Measurements from ENCODE around the gene SPATA12. TPM values are rescaled to one million over a fixed set of nuclear protein-coding genes. Genes with fewer than 3 reads are reported as not detected.

Gene SPATA12
- total RNA-seq, 1 experiment from 2014 or later = 0.10 TPM

DNA sequence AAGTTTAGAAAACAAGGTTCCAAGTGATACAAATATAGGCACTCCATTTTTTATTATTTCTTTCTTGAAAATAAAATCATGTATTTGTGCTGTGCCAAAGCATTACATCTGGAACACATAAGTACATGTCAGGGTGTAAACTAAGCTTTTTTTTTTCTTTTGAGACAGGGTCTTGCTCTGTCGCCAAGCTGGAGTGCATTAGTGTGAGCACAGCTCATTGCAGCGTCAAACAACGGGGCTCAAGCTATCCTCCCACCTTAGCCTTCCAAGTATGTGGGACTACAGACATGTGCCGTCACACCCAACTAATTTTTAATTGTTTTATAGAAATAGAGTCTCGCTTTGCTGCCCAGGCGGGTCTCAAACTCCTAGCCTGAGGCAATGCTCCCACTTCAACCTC is 9.0 kb downstream of the SPATA12 start:
- no peaks in the 10 kb centered on the region for H3K27me3 ChIP-seq (ENCODE audit: control insufficient read depth, insufficient read depth, low read length)
- CTCF ChIA-PET = no interaction called here
- H3K36me3 ChIP-seq (ENCODE audit: control insufficient read depth, insufficient read depth, low read length) = no peaks in the 10 kb centered on the region
- H3K27ac ChIP-seq (ENCODE audit: low read length) = no peak overlapping the region
- peaks cover 10% of the 10 kb centered on the region for H3K4me1 ChIP-seq (ENCODE audit: control insufficient read depth, insufficient read depth, low read length)
- TF ChIP-seq CTCF (IDR thresholded peaks at IDR 0.05) (no peak), TCF7L2 (IDR thresholded peaks at IDR 0.05; ENCODE audit: low read depth, low read length) (no peak), POLR2AphosphoS5 (IDR thresholded peaks at IDR 0.05; ENCODE audit: low read depth, low read length) (no peak), REST (IDR thresholded peaks at IDR 0.05; ENCODE audit: insufficient read depth in 1 of 2, low read depth in 2 of 2, low read length in 1 of 2) (no peak), SIN3A (IDR thresholded peaks at IDR 0.05; ENCODE audit: borderline replicate concordance, insufficient read depth, low read depth, low read length) (no peak)
- H3K4me3 ChIP-seq (ENCODE audit: low read depth in 2 of 2, low read length in 2 of 2) = no peak overlapping the region
- ATAC-seq (no peak), DNase-seq (ENCODE audit: low read depth, low spot score) (no peak)
- no peaks in the 10 kb centered on the region for H3K9me3 ChIP-seq (ENCODE audit: control insufficient read depth, insufficient read depth, low read depth, low read length)
- in situ Hi-C loops (cut with HindIII; ENCODE audit: low pct_unique_long_range_greater_than_20kb, low sequenced_read_pairs) (no loop called here), intact Hi-C loops (cut with micrococcal nuclease; ENCODE audit: unreplicated experiment) (no loop called here)
- POLR2A ChIA-PET = interaction anchor here (0.6 kb wide), 2 partner anchors 61 to 624 kb away, joined by 4 read pairs; no protein-coding TSS in a partner anchor
- no TSS peak for BruUV-seq (replicated peaks)

GRCh38 chr3:57073628-57074027 is 13.2 kb downstream of the SPATA12 start:
- Histone ChIP-seq H3K9me3 (ENCODE audit: control insufficient read depth, insufficient read depth, low read depth, low read length) (no peaks in the 10 kb centered on the region), H3K36me3 (ENCODE audit: control insufficient read depth, insufficient read depth, low read length) (no peaks in the 10 kb centered on the region), H3K27ac (ENCODE audit: low read length) (no peak overlapping the region), H3K27me3 (ENCODE audit: control insufficient read depth, insufficient read depth, low read length) (no peaks in the 10 kb centered on the region), H3K4me1 (ENCODE audit: control insufficient read depth, insufficient read depth, low read length) (peaks cover 6% of the 10 kb centered on the region), H3K4me3 (ENCODE audit: low read depth in 2 of 2, low read length in 2 of 2) (no peak overlapping the region)
- CTCF ChIA-PET = interaction anchor here (0.6 kb wide), 1 partner anchor 23 kb away, joined by 7 read pairs; no protein-coding TSS in a partner anchor
- intact Hi-C loops (cut with micrococcal nuclease; ENCODE audit: unreplicated experiment) (no loop called here), in situ Hi-C loops (cut with HindIII; ENCODE audit: low pct_unique_long_range_greater_than_20kb, low sequenced_read_pairs) (no loop called here)
- no peak for ATAC-seq
- TF ChIP-seq TCF7L2 (IDR thresholded peaks at IDR 0.05; ENCODE audit: low read depth, low read length) (no peak), SIN3A (IDR thresholded peaks at IDR 0.05; ENCODE audit: borderline replicate concordance, insufficient read depth, low read depth, low read length) (no peak), REST (IDR thresholded peaks at IDR 0.05; ENCODE audit: insufficient read depth in 1 of 2, low read depth in 2 of 2, low read length in 1 of 2) (no peak), CTCF (IDR thresholded peaks at IDR 0.05) (no peak), POLR2AphosphoS5 (IDR thresholded peaks at IDR 0.05; ENCODE audit: low read depth, low read length) (no peak)
- POLR2A ChIA-PET = no interaction called here
- no peak for DNase-seq (ENCODE audit: low read depth, low spot score)
- BruUV-seq (replicated peaks) = no TSS peak

Measured in Panc1 (cell line).